ENCODE results near the gene GNRH2.

DNA sequence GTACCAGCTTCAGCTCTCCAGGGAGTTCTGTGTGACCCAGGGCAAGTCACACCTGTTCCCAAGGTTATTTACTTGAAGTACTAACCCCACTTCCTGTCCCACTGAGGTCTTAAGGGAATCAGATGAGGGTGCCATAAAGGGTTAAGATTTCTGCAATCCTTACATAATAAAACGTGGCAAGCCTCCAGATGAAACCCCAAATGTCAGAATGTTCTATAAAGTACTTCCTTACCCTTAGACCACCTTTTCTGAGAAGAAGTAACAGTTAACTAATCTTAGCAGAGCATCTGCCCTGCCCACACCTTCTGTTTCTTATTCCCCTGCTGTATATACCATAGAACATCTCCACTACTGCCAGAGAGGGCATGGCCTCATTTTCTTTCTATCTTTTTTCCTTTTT is 47.1 kb downstream of the GNRH2 start:
- TF ChIP-seq, protein P1, sequence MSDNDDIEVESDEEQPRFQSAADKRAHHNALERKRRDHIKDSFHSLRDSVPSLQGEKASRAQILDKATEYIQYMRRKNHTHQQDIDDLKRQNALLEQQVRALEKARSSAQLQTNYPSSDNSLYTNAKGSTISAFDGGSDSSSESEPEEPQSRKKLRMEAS (IDR thresholded peaks at IDR 0.05; ENCODE audit: insufficient read depth, insufficient read length) = no peak
- TF ChIP-seq, protein P2, sequence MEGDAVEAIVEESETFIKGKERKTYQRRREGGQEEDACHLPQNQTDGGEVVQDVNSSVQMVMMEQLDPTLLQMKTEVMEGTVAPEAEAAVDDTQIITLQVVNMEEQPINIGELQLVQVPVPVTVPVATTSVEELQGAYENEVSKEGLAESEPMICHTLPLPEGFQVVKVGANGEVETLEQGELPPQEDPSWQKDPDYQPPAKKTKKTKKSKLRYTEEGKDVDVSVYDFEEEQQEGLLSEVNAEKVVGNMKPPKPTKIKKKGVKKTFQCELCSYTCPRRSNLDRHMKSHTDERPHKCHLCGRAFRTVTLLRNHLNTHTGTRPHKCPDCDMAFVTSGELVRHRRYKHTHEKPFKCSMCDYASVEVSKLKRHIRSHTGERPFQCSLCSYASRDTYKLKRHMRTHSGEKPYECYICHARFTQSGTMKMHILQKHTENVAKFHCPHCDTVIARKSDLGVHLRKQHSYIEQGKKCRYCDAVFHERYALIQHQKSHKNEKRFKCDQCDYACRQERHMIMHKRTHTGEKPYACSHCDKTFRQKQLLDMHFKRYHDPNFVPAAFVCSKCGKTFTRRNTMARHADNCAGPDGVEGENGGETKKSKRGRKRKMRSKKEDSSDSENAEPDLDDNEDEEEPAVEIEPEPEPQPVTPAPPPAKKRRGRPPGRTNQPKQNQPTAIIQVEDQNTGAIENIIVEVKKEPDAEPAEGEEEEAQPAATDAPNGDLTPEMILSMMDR (IDR thresholded peaks at IDR 0.05; ENCODE audit: extremely low read depth in 1 of 2, insufficient read depth in 1 of 2, low read depth in 1 of 2, low read length in 2 of 2) = no peak
- no peak for TF ChIP-seq POLR2A (IDR thresholded peaks at IDR 0.05; ENCODE audit: low read depth, low read length)
- TF ChIP-seq MYC (IDR thresholded peaks at IDR 0.05; ENCODE audit: low read depth, low read length) = no peak
- no peak for TF ChIP-seq POLR2AphosphoS5 (IDR thresholded peaks at IDR 0.05; ENCODE audit: insufficient read depth, low read depth, low read length)
- TF ChIP-seq EZH2 (IDR thresholded peaks at IDR 0.05; ENCODE audit: borderline replicate concordance, low read depth, low read length, severe bottlenecking) = no peak
- TF ChIP-seq FOS (IDR thresholded peaks at IDR 0.05; ENCODE audit: borderline replicate concordance, insufficient read depth, low read length) = no peak
- TF ChIP-seq GATA2 (IDR thresholded peaks at IDR 0.05; ENCODE audit: insufficient read depth, insufficient read length, low read depth, low read length) = no peak
- TF ChIP-seq JUN (IDR thresholded peaks at IDR 0.05; ENCODE audit: borderline replicate concordance, insufficient read depth, insufficient read length, low read depth) = no peak
